ENCODE results near the gene DTNB. TPM values are rescaled to one million over a fixed set of nuclear protein-coding genes. Genes with fewer than 3 reads are reported as not detected.

DTNB gene
- total and polyA plus RNA-seq, 10 of the 15 experiments (the other 5 are each of a cell fraction or from before 2014, with no cell fraction given), result 4.5 to 30.6 (median 11.9) TPM

DNA sequence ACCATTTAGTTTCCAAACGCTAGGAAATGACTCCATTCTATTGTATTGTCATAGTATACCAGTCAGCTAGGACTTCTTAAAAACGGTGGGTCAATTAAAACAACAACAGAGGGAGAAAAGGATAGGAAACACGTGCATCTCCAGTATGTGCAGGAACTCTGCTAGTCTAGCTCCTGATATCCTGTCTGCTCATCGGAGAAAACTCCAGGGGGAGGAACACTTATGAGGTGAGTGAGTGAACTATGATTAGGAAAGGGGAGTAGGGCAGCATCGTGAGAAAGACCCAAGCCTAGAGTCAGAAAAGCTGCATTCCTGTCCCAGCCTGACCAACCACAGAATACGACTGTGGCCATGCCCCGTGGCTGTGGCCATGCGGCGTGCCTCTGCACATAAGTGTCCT lies 34.2 kb downstream of the DTNB start:
- Histone ChIP-seq H3K27ac (ENCODE audit: control insufficient read depth, insufficient read depth) (no peak overlapping the region), H3K4me3 (no peak overlapping the region), H3K27me3 (replicated peaks in 1 of 2; ENCODE audit: control insufficient read depth in 2 of 2, insufficient read depth in 2 of 2, low read length in 1 of 2) (no peaks in the 10 kb centered on the region), H3K36me3 (ENCODE audit: control insufficient read depth in 2 of 2, insufficient read depth in 2 of 2, low read length in 1 of 2) (no peaks in the 10 kb centered on the region), H3K79me2 (ENCODE audit: control insufficient read depth, insufficient read depth, low read length) (no peaks in the 10 kb centered on the region), H3K4me2 (ENCODE audit: control insufficient read depth, insufficient read depth) (no peak overlapping the region), H3K9ac (ENCODE audit: control insufficient read depth, insufficient read depth, low read length) (no peak overlapping the region), H4K20me1 (ENCODE audit: control insufficient read depth, insufficient read depth) (no peaks in the 10 kb centered on the region), H3K4me1 (ENCODE audit: control insufficient read depth, insufficient read depth, low read length) (no peaks in the 10 kb centered on the region), H3K9me3 (replicated peaks; ENCODE audit: control insufficient read depth, insufficient read depth, low read length) (no peaks in the 10 kb centered on the region), H2AFZ (ENCODE audit: control insufficient read depth, low read depth, low read length) (no peak overlapping the region)
- BruUV-seq (replicated peaks), result no TSS peak
- 91% methylated on average over 9 of the region's 9 CpGs for WGBS (ENCODE audit: insufficient coverage, insufficient replicate concordance, low lambda C conversion rate, missing lambda C conversion rate)
- SMC1A ChIA-PET (ENCODE audit: uncharacterized antibody, unreplicated experiment), result interaction anchor here (1.1 to 1.2 kb wide), 2 partner anchors 8 to 25 kb away, joined by 3 to 4 read pairs; no protein-coding TSS in a partner anchor
- DNase-seq (ENCODE audit: low read depth, low spot score) (no peak), ATAC-seq (no peak), FAIRE-seq (no peak)
- intact Hi-C loops (cut with micrococcal nuclease; ENCODE audit: unreplicated experiment), result no loop called here
- POLR2A ChIA-PET, result no interaction called here
- RAD21 ChIA-PET (ENCODE audit: unreplicated experiment), result interaction anchor here (1.3 kb wide), 1 partner anchor 32 kb away, joined by 4 read pairs; no protein-coding TSS in a partner anchor
- in situ Hi-C loops (cut with MboI), result no loop called here
- TF ChIP-seq HDAC2 (IDR thresholded peaks at IDR 0.05) (no peak), MXI1 (IDR thresholded peaks at IDR 0.05; ENCODE audit: low read depth, low read length) (no peak), SIX5 (IDR thresholded peaks at IDR 0.05; ENCODE audit: low read depth, low read length, severe bottlenecking) (no peak)
- CTCF ChIA-PET, result interaction anchor here (0.8 to 1.6 kb wide), 2 partner anchors 26 to 31 kb away, joined by 3 to 7 read pairs; no protein-coding TSS in a partner anchor

DNA sequence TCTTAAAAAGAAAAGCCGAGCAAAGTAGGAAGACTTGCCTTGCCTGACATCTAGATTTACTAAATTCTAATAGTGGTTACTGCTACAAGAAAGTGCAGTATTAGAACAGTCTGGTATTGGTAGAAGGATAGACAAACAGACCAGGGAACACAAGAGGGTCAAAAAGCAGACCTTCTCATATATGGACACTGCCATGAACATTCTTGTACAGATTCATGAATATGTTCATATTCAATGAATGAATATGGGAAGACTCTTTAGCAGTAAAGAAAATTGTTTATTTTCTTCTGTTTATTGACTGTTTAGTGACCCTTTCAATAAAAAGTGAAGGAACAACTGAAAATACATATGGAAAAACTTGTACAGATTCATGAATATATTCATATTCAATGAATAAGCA lies 37.6 kb downstream of the DTNB start:
- ChIA-PET RAD21 (ENCODE audit: unreplicated experiment) (no interaction called here), CTCF (no interaction called here), SMC1A (ENCODE audit: uncharacterized antibody, unreplicated experiment) (no interaction called here), POLR2A (no interaction called here)
- DNase-seq (ENCODE audit: low read depth, low spot score) (no peak), FAIRE-seq (no peak), ATAC-seq (no peak)
- Histone ChIP-seq H3K27me3 (replicated peaks in 1 of 2; ENCODE audit: control insufficient read depth in 2 of 2, insufficient read depth in 2 of 2, low read length in 1 of 2) (no peaks in the 10 kb centered on the region), H3K79me2 (ENCODE audit: control insufficient read depth, insufficient read depth, low read length) (no peaks in the 10 kb centered on the region), H3K9me3 (replicated peaks; ENCODE audit: control insufficient read depth, insufficient read depth, low read length) (no peaks in the 10 kb centered on the region), H2AFZ (ENCODE audit: control insufficient read depth, low read depth, low read length) (no peak overlapping the region), H4K20me1 (ENCODE audit: control insufficient read depth, insufficient read depth) (no peaks in the 10 kb centered on the region), H3K4me1 (ENCODE audit: control insufficient read depth, insufficient read depth, low read length) (no peaks in the 10 kb centered on the region), H3K36me3 (ENCODE audit: control insufficient read depth in 2 of 2, insufficient read depth in 2 of 2, low read length in 1 of 2) (no peaks in the 10 kb centered on the region), H3K4me2 (ENCODE audit: control insufficient read depth, insufficient read depth) (no peak overlapping the region), H3K4me3 (no peak overlapping the region), H3K27ac (ENCODE audit: control insufficient read depth, insufficient read depth) (no peak overlapping the region), H3K9ac (ENCODE audit: control insufficient read depth, insufficient read depth, low read length) (no peak overlapping the region)
- BruUV-seq (replicated peaks), result no TSS peak
- intact Hi-C loops (cut with micrococcal nuclease; ENCODE audit: unreplicated experiment) (no loop called here), in situ Hi-C loops (cut with MboI) (no loop called here)
- 100% methylated on average over 1 of the region's 1 CpG for WGBS (ENCODE audit: insufficient coverage, insufficient replicate concordance, low lambda C conversion rate, missing lambda C conversion rate)
- TF ChIP-seq FOS (IDR thresholded peaks at IDR 0.05; ENCODE audit: borderline replicate concordance, extremely low read depth, insufficient read length) (no peak), CREM (IDR thresholded peaks at IDR 0.05; ENCODE audit: low read depth) (no peak), NFYB (IDR thresholded peaks at IDR 0.05; ENCODE audit: insufficient read depth, low read depth, low read length) (no peak), STAT3 (IDR thresholded peaks at IDR 0.05; ENCODE audit: low read depth, low read length) (no peak), IKZF1 (conservative IDR thresholded peaks at IDR 0.05) (no peak), SREBF1 (IDR thresholded peaks at IDR 0.05; ENCODE audit: low read length) (no peak), RCOR1 (conservative IDR thresholded peaks at IDR 0.05; ENCODE audit: low read depth, low read length) (no peak), NR2F1 (conservative IDR thresholded peaks at IDR 0.05) (no peak), POLR2A (IDR thresholded peaks at IDR 0.05; ENCODE audit: low read depth, low read length) (no peak), RAD51 (IDR thresholded peaks at IDR 0.05) (no peak), FOXM1 (IDR thresholded peaks at IDR 0.05; ENCODE audit: low read depth, low read length) (no peak)
- TF ChIP-seq, protein P1, sequence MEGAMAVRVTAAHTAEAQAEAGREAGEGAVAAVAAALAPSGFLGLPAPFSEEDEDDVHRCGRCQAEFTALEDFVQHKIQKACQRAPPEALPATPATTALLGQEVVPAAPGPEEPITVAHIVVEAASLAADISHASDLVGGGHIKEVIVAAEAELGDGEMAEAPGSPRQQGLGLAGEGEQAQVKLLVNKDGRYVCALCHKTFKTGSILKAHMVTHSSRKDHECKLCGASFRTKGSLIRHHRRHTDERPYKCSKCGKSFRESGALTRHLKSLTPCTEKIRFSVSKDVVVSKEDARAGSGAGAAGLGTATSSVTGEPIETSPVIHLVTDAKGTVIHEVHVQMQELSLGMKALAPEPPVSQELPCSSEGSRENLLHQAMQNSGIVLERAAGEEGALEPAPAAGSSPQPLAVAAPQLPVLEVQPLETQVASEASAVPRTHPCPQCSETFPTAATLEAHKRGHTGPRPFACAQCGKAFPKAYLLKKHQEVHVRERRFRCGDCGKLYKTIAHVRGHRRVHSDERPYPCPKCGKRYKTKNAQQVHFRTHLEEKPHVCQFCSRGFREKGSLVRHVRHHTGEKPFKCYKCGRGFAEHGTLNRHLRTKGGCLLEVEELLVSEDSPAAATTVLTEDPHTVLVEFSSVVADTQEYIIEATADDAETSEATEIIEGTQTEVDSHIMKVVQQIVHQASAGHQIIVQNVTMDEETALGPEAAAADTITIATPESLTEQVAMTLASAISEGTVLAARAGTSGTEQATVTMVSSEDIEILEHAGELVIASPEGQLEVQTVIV (IDR thresholded peaks at IDR 0.05; ENCODE audit: borderline replicate concordance, partially characterized antibody), result no peak
- TF ChIP-seq, protein P2, sequence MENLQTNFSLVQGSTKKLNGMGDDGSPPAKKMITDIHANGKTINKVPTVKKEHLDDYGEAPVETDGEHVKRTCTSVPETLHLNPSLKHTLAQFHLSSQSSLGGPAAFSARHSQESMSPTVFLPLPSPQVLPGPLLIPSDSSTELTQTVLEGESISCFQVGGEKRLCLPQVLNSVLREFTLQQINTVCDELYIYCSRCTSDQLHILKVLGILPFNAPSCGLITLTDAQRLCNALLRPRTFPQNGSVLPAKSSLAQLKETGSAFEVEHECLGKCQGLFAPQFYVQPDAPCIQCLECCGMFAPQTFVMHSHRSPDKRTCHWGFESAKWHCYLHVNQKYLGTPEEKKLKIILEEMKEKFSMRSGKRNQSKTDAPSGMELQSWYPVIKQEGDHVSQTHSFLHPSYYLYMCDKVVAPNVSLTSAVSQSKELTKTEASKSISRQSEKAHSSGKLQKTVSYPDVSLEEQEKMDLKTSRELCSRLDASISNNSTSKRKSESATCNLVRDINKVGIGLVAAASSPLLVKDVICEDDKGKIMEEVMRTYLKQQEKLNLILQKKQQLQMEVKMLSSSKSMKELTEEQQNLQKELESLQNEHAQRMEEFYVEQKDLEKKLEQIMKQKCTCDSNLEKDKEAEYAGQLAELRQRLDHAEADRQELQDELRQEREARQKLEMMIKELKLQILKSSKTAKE (IDR thresholded peaks at IDR 0.05; ENCODE audit: low read depth, poor library complexity, severe bottlenecking), result no peak

Measured in GM12878 (cell line).